HG03108 (cell line): ENCODE measurements around the gene SIDT1.

Experiments used
- ATAC-seq: cut with Tn5 transposase; IDR thresholded peaks from one replicate; pipeline ENCODE4 v1.9.1; 2021; ENCODE audit warnings: moderate library complexity; ENCODE audit not compliant: unreplicated experiment

SIDT1 gene

DNA sequence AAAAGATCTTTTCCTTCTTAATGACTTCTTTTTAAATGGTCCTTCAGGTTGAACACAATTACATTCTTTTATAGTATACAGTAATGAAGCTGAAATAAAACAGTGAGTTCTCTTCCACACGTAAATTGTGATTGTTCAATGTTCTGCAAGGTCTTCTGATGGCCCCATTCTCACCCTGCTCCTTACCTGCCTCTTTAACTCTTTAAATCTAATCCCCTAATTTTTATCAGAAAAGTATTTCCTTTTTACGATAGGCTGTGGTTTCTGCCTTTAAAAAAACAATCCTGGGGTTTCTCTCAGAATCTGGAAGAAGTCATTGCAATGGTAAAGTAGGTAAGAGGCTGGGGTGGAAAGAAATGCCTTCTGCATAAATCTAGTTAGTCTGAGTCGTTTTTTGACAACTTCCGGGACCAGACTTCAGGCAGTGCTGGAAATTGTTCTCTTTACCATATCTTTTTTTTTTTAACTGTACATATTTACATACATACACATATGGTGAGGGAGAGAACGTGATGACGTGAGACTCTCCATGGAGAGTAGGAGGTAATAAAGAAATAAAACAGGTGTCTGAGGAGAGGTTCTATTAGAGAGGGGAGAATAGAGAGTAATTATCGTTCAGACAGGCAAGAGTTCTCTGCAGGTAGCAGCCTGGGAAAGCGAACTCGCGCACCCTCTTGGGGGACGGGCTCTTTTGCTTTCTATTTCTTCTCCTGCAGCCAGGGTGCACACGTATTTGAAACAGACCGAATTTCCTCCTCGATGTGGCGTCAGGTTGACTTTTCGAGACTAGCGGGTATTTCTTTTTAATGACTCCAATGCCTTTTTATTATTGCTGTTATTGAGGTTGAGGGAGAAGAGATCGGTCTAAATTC lies at the start of gene SIDT1:
SIDT1 (plus strand) TSS at position 730 of the 872 bp plus-strand sequence. CDS start 467 bp downstream, outside the sequence.
- peak; percentile 69 for ATAC-seq

DNA sequence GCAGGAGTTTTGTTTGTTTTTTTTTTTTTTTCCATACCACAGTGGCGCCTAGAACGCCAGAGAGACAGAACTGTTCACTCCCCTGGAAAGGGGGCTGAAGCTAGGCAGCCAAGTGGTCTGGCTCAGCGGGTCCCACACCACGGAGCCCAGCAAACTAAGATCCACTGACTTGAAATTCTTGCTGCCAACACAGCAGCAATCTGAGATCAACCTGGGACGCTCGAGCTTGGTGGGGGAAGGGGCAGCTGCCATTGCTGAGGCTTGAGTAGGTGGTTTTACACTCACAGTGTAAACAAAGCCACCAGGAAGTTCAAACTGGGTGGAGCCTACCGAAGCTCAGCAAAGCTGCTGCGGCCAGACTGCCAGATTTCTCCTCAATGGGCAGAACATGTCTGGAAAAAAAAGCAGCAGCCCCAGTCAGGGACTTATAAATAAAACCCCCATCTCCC lies 47.2 kb upstream of the SIDT1 start:
- ATAC-seq = no peak

DNA sequence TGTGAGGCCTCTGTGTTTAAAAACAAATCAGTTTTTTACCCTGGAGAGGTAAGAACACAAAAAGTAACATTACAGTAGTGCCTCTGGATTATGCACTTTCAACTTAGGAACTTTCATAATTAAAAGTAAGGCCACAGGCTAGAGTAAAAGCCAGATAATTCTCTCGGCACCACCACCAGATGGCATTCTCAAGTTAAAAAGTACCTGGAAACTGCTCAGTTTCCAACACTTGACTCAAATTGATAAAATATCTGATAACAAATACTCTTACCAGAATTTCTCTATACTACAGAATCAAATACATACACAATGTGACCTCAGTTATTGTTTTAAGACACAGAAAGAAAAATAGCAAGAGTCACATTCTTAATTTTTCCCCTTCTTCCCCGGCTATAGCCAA lies 37.3 kb upstream of the SIDT1 start:
- peak; percentile 53 for ATAC-seq

DNA sequence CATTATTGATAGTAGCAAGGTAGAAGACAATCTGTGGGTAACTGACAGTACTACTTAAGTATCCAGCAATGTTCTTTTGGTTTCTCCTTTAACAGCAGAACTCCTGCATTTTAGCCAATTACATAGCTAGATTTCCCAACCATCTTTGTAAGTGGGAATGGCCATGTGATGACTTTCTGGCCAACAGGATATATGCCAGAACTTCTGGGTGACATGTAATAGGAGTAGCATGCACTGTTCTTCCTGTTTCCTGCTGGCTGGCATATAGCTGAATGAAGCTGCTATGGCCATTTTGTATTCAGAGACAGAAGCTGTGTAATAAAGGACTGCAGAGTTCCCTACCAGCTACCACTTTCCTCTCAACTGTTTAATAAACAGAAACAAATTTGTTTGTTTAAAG lies 35.4 kb upstream of the SIDT1 start:
- no peak for ATAC-seq

DNA sequence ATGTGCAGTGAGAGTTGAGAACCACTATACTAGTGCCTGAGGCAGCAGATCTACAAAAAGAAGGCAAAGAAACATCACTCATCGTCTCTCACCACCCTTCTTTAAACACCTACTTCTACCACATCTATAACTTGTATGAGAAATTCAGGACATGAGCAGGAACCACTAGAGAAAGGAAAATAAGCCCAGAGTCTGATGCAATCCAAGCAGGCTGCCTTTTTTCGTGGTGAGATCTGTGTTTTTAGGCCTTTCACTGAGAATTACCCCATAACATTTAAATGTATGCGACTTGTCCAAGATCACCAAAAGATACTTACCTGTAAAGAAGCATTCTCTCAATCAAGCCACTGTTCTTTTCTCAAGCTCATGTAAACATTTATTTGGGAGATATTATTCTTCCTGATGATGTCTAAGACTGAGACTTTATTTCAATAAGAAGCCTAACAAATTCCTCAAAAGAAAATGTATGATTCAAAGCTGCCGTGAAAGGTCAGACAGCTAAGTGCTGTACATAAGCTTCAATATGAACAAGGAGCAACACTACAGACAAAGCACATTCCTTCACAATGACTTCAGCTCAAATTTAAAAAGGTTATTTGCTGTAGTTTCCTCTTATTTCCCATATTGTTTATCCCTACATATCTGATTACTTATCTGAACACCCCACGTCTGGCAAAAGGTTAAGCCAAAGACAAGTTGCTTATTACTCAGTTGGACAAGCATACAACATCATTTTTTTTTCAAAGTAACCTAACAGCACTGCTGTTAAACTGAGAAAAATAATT lies 33.9 kb upstream of the SIDT1 start:
- ATAC-seq = no peak

DNA sequence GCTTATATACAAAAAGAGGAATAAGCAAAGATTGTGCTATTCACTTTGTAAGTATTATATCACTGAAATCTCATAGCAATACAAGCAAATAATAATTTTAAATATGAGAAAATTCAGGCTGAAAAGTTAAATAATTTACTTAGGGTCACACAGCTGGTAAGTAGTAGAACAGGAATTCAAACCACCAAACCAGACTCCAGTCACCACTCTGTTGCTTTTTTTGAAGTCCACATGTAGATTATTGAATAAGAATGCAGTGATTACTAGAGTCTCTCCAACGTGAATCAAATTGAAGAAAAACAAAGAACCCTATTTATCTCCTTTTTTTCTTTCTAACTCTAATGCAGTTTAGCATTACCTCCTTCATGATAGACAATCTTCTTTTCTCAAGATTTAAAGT lies 33.3 kb upstream of the SIDT1 start:
- ATAC-seq = no peak

DNA sequence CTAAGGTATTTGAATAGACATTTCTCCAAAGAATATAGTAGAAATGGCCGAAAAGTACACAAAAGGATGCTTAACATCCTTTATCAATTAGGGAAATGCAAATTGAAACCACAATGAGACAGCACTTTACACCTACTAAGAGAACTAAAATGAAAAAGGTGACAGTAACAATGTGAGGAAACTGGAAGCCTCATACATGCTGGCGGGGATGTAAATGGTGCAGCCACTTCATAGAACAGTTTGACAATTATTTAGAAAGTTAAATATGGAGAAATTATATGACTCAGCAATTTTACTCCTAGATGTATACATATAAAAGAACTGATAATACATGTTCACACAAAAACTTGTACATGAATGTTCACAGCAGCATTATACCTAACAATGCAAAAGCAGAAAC lies 30.8 kb upstream of the SIDT1 start:
- no peak for ATAC-seq

DNA sequence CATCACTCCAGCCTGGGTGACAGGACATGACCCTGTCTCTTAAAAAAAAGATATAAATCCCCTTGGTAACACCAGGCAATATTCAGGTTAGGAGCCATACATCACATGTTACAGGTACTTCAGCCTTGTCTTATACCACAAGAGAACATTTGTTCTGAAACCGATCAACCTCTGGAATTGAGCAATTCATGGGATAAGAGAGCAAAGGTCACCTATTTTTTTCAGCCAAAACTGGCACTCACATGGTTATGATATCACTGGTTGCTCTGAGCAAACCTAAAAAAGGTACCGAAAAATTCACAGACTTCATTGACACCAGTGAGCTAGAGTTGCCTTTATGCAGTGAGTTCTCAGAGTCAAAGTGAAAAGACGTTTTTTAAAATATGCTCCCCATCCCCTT lies 26.5 kb upstream of the SIDT1 start:
- no peak for ATAC-seq

DNA sequence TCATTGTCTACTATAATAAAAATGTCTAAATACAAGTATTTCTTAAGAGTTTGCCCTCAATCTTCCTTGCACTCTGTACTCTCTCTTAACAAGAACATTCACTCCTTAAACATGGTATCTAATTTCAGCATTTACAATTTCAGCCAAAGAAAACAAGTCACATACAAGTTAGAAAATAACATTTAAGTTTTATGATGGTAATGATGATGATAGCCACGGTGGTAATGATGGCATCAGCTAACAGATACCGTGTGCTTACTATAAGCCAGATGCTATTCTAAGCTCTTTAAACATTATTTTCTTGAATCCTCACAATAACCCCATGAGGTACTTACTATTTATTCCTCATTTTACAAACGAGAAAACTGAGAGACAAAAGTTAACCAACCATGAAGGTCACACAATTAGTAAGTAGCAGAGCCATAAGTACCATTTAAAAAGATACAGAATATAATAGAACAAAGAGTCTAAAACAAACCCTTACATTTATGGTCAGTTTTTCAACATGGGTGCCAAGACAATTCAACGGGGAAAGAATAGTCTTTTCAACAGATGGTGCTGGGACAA lies 24.8 kb upstream of the SIDT1 start:
- ATAC-seq = no peak

DNA sequence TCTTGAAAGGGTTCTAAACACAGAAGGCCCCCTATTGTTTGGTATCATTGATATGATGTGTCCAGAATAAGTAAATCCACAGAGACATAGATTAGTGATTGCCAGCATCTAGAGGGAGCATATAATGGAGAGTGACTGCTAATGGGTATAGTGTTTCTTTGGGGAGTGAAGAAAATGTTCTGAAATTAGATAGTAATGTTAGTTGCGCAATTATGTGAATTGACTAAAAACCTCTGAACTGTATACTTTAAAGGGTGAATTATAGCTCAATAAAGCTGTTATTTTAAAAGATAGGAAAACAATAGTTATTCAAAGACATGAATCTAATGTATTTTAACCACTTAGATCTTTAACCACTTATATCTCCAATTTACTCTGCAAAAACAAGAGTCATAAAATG lies 23.4 kb upstream of the SIDT1 start:
- ATAC-seq = no peak

DNA sequence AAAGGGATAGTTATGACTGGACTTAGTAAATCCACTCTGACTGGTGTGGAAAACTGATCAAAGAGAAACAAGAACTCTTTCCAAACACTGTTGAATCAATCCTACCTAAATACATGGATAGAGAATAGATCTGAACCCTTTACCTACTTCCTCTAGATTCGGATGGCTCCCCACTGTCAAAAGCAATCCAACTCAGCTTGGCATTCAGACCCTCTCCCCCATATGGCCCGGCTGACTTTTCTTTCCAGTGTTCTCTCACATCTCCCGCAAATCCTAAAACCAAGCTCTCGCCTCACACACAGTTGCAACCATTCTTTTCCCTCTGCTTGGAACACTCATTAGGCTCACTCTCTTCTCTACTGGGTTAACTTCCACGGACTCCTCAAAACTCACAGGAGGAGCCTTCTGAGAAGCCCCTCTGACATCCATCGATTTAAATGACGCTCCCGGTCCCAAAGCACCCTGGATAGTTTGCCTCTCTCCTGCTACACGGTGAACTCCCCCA lies 18.0 kb upstream of the SIDT1 start:
- no peak for ATAC-seq

DNA sequence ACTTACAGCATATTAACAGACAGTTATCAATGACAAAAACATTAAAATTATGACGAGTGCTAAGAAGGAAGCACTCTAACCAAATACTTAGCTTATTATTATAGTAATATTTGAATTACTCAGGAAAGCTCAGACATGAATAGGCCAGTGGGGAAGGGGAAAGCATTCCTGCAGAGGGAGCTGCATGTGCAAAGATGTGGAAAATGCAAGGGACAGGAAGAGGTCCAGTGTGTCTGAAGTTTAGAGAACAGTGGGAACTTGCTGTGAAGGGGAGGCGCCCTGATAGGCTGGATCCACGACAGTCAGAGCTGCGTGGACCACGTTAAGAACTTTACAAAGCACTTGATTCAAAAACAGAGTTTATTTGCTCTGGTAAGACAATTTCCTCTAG lies 16.2 kb upstream of the SIDT1 start:
- ATAC-seq = no peak

DNA sequence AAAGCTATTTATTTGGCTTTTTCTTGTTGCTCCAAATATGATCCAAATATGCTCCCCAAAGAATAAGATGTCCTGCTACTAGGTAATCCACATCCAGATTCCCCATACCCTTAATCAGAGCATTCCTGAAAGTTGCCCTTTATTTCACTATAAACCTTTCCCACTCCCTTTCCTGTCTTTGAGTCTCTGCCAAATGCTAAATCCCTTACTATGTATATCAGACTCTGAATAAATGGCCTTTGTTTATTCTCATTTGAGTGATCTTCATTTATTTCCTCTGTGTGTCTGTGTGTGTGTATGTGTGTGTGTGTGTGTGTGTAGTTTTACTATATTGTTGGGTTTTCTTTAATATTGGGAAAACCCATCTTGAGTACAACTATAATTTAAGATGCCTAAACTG lies 10.4 kb upstream of the SIDT1 start:
- ATAC-seq = no peak

DNA sequence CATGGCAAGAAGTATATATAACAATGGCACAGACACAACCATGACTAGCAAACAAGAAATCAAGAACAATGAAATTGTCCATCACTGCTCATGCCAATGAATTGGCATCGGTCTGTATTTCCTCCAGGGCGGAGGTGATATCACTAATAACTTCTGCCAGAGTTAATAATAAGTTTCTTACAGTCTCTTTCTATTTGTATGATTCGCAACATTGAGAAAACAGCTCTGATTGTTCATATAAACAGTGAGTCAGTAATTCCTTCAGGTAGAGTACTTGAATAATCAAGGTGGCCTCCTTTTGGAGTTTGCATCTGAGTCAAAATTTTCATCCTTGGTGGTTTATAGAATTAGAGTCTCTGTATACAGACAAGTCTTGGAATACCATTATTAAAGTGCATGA lies 9.1 kb upstream of the SIDT1 start:
- ATAC-seq = no peak

DNA sequence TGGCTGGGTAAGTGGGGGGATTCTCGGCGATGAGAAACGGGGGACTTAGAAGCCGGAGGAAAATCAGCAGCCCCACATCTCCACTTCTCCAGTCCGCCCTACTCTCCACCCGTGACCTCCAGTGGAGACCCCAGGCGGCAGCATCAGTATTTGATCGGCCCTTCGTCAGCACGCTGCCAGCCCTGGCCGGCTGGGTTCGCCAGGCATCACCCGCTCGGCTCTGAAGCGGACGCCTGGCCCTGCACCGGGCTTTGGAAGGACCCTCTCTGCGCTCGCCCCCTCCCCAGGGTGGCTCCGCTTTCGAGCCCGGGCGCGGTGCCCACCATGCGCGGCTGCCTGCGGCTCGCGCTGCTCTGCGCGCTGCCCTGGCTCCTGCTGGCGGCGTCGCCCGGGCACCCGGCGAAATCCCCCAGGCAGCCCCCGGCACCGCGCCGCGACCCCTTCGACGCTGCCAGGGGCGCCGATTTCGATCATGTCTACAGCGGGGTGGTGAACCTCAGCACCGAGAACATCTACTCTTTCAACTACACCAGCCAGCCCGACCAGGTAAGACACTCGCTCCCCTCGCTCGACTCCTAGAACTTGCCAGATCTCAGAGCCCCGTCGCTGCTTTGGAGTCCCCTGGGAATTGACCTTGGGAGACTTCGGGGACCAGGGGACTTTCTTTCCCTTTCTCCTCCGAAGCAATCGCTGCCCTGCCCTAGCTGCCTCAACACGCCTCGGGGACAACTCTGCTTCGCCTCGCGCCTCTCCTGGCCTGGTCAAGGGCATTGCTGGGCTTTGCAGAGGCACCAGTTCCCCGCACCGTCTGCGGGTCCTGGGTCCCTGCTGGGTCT lies 561 bp downstream of the SIDT1 start:
- ATAC-seq = peak; percentile 31

DNA sequence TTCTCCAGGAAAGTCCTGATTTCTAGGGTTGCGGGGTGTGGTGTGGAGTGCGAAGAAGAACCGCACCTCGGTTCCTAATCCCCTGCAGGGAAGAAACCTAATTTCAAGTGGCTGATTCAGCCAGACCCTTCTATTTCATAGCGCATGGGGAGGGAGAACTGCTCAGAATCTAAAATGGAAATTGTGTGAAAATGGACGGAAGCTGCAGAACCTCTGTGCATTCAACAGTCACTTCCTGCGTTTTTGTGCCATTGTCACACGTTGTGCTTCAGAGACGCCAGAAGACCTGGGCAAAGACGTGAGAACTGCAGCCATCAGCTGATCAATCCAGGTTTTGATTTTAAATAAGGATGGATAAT lies 1.2 kb downstream of the SIDT1 start:
- no peak for ATAC-seq

DNA sequence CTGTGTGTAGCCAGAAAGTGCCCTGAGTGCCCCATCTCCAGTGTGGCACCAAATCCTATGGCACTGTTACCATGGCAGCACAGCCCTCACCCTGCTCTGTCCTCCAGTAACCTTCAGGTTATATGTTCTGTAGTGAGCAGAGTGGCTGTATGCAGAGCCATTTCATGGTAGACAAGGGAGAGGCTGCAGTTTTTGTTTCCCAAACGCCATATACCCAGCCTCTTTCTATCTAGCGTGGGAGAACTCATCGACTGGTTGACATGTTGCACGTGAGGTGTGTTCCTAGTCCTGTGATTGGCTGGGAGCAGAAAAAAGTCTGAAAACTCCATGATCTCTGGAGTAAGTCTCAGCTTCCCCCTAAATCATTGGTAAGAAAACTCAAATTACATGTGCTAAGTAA lies 2.0 kb downstream of the SIDT1 start:
- no peak for ATAC-seq

DNA sequence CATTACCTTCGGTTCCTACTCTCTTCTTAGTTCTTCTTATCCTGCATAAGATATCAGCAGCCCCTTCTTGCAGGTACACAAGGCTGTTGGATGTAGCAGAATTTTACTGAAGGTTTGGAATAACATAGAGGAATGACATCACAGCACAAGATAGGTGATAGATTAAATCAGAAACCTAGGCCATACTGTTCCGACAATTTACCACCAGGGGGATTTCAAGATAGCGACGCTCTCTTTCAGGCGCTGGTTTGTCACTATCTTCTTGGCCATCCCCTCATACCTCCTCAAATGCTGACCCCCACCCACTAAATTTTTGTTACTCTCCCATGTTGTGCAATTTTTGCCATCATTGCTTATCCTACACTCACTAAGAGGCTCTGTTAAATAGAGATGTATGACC lies 3.5 kb downstream of the SIDT1 start:
- ATAC-seq = no peak

DNA sequence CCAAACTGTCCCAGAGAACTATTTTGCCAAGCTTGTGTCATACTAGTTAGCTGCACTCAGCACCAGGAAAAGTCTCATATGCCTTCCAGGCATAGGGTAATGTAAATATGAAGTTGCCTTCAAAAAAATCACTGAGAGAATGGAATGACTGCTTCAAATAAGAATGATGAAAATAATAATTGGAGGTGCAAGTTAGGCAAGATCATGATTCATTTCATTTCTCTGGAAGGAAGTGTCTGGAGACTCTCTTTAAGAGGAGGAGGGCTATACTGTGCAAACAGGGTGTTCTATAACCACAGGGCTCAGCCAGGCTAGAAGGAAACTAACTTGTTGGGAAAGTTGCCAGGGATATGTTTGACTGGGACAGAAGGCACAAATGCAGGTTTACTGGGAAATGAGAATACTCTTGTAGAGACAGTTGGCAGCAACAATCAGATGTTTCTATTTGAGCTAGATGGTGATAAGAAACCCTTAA lies 4.3 kb downstream of the SIDT1 start:
- no peak for ATAC-seq

DNA sequence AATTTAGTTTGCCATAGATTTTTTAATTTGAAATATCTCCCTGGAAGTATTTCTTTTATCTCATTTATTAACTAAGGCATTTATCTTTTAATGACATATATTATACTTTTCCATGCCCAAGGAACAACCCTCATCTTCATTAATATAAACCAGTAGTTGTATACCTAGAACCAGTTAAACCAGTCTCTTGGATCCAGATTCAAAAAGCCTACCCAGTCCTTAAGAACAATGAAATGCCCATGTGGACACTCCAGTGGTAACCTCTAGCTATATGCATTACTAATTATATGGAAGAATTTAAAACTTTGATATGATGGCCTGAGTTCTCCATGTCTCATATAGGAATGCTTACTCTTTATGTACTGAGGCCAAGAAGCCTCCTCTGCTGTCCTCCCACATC lies 4.8 kb downstream of the SIDT1 start:
- ATAC-seq = no peak

DNA sequence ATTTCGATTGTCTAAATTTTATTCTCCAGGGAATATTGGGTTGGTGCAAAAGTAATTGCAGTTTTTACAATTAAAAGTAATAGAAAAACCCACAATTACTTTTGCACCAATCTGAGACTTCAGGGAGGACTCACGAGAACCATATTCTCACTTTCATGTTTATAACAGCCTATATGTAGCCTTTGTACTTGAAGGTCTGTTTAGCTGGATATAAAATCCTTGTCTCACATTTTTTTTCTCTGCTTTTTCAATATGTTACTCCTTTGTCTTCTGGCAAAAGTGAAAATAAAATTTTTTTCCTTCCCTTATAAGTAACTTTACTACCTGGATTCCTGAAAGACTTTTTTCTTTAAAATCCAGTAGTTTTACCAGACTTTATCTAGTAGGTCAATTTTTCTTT lies 9.2 kb downstream of the SIDT1 start:
- no peak for ATAC-seq
